Ishikawa (cell line): ENCODE results near the gene DYRK4.
A peak's percentile ranks its signal among the peaks of the same experiment; 100 is the strongest.

Source experiments
- CEBPB ChIP-seq: IDR thresholded peaks from 2 replicates; pipeline ENCODE4 v1.6.1; 2012
- CREB1 ChIP-seq: IDR thresholded peaks from 2 replicates; pipeline ENCODE4 v1.6.1; 2012; ENCODE audit warnings: low read depth
- EGR1 ChIP-seq: IDR thresholded peaks from 2 replicates; pipeline ENCODE4 v1.6.1; 2012
- EP300 ChIP-seq: IDR thresholded peaks from 2 replicates; pipeline ENCODE4 v1.6.1; 2012; ENCODE audit warnings: borderline replicate concordance
- FOXM1 ChIP-seq: IDR thresholded peaks from 2 replicates; pipeline ENCODE4 v1.6.1; 2012; ENCODE audit warnings: low read depth, borderline replicate concordance
- MAX ChIP-seq: IDR thresholded peaks from 2 replicates; pipeline ENCODE4 v1.6.1; 2012
- NFIC ChIP-seq: IDR thresholded peaks from 2 replicates; pipeline ENCODE4 v1.6.1; 2012
- RAD21 ChIP-seq: IDR thresholded peaks from 2 replicates; pipeline ENCODE4 v1.6.1; 2012; ENCODE audit warnings: low read depth
- REST ChIP-seq: IDR thresholded peaks from 2 replicates; pipeline ENCODE4 v1.6.1; 2012; ENCODE audit warnings: low read depth, mild to moderate bottlenecking
- TAF1 ChIP-seq: IDR thresholded peaks from 2 replicates; pipeline ENCODE4 v1.6.1; 2012; ENCODE audit warnings: low read depth, mild to moderate bottlenecking
- TCF12 ChIP-seq: IDR thresholded peaks from 2 replicates; pipeline ENCODE4 v1.6.1; 2012; ENCODE audit warnings: low read depth
- TEAD4 ChIP-seq: IDR thresholded peaks from 2 replicates; pipeline ENCODE4 v1.6.1; 2012
- USF1 ChIP-seq: IDR thresholded peaks from 2 replicates; pipeline ENCODE4 v1.6.1; 2012
- YY1 ChIP-seq: IDR thresholded peaks from 2 replicates; pipeline ENCODE4 v1.6.1; 2012; ENCODE audit warnings: low read depth
- ZBTB7A ChIP-seq: IDR thresholded peaks from 2 replicates; pipeline ENCODE4 v1.6.1; 2012; ENCODE audit warnings: low read depth

The DYRK4 gene

GRCh38 chr12:4535092-4535491, 26.9 kb upstream of the DYRK4 start:
- no peak for TF ChIP-seq CREB1
- no peak for TF ChIP-seq TAF1
- TF ChIP-seq TEAD4: no peak
- no peak for TF ChIP-seq RAD21
- TF ChIP-seq EGR1: no peak

- TF ChIP-seq CEBPB (no peak), TCF12 (no peak), CREB1 (no peak), MAX (no peak), NFIC (no peak), USF1 (no peak), EP300 (no peak), EGR1 (no peak), TEAD4 (no peak), REST (no peak), ZBTB7A (no peak), FOXM1 (no peak), RAD21 (no peak), YY1 (no peak)
Observed at GRCh38 chr12:4535871-4536270, 26.1 kb upstream of the DYRK4 start.

GRCh38 chr12:4538207-4539160, 23.5 kb upstream of the DYRK4 start, which contains the start of gene RAD51AP1:
Gene RAD51AP1 (plus strand): TSS chr12:4538890. CDS start chr12:4538940, 50 bp downstream.
- peak; percentile 53 for TF ChIP-seq TEAD4
- TF ChIP-seq TCF12: peak; percentile 80
- peak; percentile 94 for TF ChIP-seq USF1
- peak; percentile 89 for TF ChIP-seq EP300
- TF ChIP-seq TAF1: peak; percentile 89
- peak; percentile 69; the same call in 1 of the 2 replicates for TF ChIP-seq FOXM1
- TF ChIP-seq ZBTB7A: no peak
- TF ChIP-seq NFIC: 0 out of 2 replicates have a peak, but pooled peaks have one; percentile 35
- TF ChIP-seq MAX: peak; percentile 84
- peak; percentile 40; the same call in 1 of the 2 replicates for TF ChIP-seq EGR1
- TF ChIP-seq CEBPB: 0 out of 2 replicates have a peak, but pooled peaks have one; percentile 3
- TF ChIP-seq REST: no peak
- no peak for TF ChIP-seq RAD21
- peak; percentile 66; the same call in 1 of the 2 replicates for TF ChIP-seq CREB1
- TF ChIP-seq YY1: peak; percentile 92

GRCh38 chr12:4539167-4539870, 22.7 kb upstream of the DYRK4 start:
- TF ChIP-seq CREB1 (no peak), CEBPB (no peak)

GRCh38 chr12:4540170-4540569, 21.8 kb upstream of the DYRK4 start:
- TF ChIP-seq REST (no peak), YY1 (no peak), CREB1 (no peak), TAF1 (no peak), NFIC (no peak), TCF12 (no peak), TEAD4 (no peak), FOXM1 (no peak), MAX (no peak), USF1 (no peak), RAD21 (no peak), ZBTB7A (no peak), CEBPB (no peak), EGR1 (no peak)
